Urothelium cell line (cell line): ENCODE measurements around the gene EPN3.
A peak's percentile ranks its signal among the peaks of the same experiment; 100 is the strongest.

ENCODE experiments used
- DNase-seq: peaks from one replicate; pipeline ENCODE4 v3.0.0; 2011; ENCODE audit warnings: low spot score, mixed read lengths
- FAIRE-seq: peaks from 2 replicates; lab custom pipeline; 2011; peaks lifted over from hg19 to GRCh38; lab: Jason Lieb, UNC

The EPN3 gene

DNA sequence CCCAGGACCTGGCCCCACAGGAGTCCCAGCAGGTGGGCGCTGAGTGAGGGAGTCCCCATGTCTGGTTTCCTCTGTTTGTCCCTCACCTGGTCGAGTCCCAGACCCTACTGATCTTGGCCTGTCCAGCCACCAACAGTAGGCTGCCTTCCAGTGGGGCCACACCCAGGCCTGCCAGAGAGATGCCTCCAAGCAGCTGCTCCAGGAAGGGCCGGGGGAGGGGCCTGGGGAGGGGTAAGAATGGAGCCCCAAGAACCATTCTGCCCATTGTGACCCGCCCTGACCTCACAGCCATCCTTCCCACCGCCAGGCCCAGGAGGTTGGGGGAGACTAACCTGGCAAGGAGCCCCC lies 15.2 kb downstream of the EPN3 start:
- no peak for DNase-seq
- no peak for FAIRE-seq

DNA sequence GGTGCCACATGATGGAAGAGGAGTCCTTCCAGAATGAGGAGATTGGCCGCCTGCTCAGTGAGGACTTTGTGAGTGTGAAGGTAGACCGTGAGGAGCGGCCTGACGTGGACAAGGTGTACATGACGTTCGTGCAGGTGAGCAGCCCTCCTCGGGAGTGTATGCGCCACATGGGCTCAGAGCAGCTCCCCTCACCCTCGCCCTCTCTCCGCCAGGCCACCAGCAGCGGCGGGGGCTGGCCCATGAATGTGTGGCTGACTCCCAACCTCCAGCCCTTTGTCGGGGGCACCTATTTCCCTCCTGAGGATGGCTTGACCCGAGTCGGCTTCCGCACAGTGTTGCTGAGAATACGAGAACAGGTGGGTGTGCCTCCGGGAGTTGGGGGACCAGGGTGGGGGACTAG lies 16.3 kb downstream of the EPN3 start:
- DNase-seq = no peak

DNA sequence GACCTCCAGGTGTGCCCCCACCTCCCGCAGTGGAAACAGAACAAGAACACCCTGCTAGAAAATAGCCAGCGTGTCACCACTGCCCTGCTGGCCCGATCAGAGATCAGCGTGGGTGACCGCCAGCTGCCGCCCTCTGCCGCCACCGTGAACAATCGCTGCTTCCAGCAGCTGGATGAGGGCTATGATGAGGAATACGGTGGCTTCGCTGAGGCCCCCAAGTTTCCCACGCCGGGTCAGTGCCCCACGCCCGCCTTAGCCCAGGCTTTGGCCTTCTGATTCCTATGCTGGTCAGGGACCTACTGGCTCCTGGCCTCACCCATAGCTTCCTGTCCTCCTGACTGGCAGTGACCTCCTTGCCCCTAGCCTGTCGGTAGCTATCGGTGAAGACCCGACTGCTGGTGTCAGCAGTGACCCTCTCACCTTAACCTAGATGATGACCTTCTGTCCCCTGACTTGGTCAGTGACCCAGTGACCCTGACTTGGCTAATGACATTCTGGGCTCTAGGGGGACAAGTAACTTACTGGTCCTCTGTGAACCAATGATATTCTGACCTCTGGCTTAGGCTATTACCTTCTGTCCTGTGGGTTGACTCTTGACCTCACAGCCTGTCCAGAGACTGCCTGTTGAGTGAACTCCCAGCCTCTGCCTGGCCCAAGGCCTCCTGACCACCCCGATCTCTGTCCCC lies 16.9 kb downstream of the EPN3 start:
- DNase-seq (no peak), FAIRE-seq (no peak)

More for the DNA sequence above, 16.3 kb downstream of the EPN3 start:
- FAIRE-seq = no peak

DNA sequence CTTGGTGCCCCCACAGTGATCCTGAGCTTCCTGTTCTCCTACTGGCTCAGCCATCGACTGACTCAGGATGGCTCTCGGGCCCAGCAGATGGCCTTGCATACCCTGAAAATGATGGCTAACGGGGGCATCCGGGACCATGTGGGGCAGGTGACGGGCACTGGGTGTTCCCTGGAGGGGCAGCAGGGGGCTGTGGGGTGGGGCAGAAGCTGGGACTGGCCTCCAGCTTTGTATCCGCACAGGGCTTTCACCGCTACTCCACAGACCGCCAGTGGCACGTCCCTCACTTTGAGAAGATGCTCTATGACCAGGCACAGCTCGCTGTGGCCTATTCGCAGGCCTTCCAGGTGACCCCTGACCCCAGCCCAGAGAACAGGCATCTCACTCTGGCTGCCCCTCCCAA lies 17.4 kb downstream of the EPN3 start:
- DNase-seq (no peak), FAIRE-seq (no peak)

DNA sequence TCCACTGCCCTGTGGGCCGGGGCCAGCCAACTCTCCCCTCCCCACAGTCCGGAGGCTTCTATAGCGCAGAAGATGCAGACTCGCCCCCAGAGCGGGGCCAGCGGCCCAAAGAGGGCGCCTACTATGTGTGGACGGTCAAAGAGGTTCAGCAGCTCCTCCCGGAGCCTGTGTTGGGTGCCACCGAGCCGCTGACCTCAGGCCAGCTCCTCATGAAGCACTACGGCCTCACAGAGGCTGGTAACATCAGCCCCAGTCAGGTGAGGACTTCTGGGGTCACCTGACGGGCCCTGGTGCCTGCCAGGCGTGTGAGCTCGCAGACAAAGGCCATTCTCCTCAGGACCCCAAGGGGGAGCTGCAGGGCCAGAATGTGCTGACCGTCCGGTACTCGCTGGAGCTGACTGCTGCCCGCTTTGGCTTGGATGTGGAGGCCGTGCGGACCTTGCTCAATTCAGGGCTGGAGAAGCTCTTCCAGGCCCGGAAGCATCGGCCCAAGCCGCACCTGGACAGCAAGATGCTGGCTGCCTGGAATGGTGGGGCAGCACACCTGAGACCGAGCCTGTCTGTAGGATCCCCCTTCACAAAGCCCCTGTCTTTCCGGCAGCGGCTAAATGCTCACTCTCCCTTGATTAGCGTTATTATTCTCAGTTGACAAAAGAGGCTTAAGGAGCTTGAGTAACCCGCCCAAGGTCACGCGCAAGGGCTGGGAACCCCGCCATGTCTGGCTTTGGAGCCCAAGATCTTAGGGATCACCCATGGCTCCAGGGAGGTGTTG lies 18.3 kb downstream of the EPN3 start:
- peak; percentile 65 for DNase-seq
- peak; percentile 30 for FAIRE-seq

DNA sequence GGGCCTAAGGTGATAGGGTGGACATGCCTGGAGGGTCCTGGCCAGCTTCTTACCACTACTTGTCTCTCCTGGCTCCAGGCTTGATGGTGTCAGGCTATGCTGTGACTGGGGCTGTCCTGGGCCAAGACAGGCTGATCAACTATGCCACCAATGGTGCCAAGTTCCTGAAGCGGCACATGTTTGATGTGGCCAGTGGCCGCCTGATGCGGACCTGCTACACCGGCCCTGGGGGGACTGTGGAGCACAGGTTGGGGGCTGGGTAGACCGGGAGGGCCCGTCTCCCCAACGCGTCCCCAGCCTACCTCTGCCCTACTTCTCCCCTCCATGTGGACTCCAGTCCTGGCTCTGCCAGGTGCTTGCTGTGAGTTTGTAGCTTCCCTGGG lies 18.9 kb downstream of the EPN3 start:
- no peak for FAIRE-seq
- no peak for DNase-seq

DNA sequence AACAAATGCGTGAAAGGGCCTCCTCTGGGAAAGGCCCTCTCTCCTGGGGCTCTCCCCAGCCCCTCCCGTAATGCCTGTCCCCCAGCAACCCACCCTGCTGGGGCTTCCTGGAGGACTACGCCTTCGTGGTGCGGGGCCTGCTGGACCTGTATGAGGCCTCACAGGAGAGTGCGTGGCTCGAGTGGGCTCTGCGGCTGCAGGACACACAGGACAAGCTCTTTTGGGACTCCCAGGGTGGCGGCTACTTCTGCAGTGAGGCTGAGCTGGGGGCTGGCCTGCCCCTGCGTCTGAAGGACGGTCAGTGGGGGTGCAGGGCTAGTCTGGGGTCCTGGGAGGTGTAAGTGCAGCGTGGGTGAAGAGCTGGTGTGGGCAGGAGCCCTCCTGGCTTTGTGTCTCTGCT lies 19.3 kb downstream of the EPN3 start:
- FAIRE-seq (no peak), DNase-seq (no peak)

DNA sequence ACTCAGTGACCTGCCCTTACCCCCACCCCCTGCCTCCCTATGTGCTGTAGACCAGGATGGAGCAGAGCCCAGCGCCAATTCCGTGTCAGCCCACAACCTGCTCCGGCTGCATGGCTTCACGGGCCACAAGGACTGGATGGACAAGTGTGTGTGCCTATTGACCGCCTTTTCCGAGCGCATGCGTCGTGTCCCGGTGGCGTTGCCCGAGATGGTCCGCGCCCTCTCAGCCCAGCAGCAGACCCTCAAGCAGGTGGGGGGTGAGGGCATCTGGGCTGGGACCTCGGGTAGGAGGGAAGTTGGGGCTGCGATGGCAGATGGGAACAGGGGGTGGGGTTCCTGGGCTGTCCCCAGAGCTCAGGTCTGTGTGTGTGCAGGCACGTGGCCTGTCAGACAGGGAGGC lies 21.7 kb downstream of the EPN3 start:
- no peak for FAIRE-seq

DNA sequence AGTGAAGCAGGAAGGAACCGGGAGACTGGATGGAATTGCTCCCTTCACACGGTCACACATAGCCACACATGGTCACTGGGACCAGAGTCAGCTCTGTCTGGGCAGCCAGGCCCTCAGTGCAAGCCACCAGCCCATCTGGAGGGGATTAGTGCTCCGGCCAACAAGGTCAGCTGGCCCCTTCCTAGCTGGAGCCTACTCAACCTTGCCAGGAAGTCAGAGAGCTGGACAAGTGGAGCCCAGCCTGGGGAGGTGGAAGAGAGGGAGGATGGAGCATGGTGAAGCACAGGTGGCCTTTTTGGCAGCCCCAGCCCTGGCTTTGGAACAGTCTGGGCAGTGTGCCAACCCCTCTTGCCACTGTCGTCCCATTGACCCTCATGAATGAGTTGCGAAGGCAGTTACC lies 24.3 kb downstream of the EPN3 start:
- DNase-seq (no peak), FAIRE-seq (no peak)

More for the DNA sequence above, 21.7 kb downstream of the EPN3 start:
- no peak for DNase-seq

DNA sequence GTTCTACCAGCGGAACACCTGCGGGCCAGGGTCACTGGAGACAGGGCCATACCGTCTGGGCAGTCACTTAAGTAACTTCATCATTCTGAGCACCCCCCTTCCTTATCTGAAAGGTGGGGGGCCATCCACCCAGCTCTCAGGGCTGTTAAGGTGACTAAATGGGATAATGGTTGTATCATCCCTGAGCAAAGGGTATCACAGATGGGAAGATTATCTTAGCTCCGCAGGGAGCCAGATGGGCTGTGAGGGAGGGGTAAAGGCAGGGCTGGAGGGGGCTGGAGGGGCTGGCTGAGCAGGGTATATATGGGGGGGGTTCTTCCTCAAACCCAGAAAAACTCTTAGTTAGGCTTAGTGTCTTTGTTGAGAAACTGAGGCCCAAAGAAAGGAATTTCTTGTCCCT lies 25.1 kb downstream of the EPN3 start:
- DNase-seq (no peak), FAIRE-seq (no peak)

DNA sequence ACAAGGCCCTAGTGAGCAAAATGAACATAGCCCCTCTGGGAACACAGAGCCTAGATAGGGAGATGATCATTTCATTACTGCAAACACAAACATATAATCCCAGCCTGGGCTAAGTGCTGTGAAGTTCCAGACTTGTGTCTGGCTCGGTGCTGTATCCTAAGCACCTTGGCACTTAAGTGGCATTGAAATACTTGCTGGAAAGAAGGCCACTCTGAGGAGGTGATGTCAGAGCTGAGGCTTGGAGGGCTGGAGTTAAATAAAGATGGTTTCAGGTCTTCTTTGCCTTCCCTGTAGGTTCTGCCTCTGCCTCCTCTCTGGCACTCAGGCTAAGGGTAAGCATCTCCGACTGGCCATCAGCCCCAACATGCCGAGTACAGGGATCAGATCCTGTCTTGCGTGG lies 25.6 kb downstream of the EPN3 start:
- DNase-seq = no peak
- no peak for FAIRE-seq

DNA sequence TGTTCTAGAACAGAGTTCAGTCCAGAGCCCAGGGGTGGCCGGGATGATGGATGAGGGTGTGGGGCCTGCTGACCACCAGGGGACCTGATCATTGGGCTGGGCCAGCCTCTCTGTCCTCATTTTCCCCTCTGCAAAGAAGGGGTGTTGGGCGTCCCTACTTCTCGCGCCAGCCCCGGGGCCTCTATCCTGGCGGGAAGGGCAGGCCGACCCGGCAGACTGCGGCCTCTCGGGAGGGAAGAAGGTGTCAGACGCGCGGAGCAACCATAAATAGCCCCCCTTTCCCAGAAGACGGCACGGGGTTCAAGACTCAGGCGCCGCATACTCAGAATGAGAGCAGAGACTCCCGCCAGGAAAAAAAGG lies 26.0 kb downstream of the EPN3 start:
- no peak for DNase-seq
- no peak for FAIRE-seq

DNA sequence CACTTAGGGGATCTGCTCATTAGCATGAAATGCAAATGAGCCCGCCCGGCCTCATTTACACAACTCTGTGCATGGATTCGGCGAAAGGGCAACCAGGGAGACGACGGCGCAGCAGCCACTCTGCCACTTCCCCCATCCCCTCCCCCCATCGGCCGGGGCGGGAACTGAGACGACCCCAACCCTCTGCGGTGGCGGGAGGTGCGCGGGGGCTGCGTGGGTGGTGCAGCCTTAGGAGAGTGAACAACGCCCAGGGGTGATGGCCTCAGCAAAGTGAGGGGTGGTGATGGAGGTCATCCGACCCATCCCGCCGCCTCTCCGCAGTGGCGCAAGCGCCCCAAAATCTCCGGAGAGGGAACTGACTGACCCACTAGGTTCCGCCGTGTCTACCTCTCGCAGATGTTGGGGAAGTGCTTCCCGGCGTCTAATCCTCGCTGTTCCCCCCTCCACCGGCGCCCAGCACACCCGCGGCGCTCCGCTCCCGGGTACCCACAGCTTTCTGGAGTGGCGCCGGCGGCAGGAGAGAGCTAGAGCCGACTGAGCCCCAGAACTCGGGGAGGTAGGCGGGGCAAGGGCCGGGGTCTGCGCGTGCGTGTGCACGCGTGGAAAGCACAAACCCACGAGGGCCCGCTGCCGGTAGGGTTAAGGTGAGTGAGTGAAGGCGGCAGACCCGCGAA lies 26.5 kb downstream of the EPN3 start:
- DNase-seq = no peak

DNA sequence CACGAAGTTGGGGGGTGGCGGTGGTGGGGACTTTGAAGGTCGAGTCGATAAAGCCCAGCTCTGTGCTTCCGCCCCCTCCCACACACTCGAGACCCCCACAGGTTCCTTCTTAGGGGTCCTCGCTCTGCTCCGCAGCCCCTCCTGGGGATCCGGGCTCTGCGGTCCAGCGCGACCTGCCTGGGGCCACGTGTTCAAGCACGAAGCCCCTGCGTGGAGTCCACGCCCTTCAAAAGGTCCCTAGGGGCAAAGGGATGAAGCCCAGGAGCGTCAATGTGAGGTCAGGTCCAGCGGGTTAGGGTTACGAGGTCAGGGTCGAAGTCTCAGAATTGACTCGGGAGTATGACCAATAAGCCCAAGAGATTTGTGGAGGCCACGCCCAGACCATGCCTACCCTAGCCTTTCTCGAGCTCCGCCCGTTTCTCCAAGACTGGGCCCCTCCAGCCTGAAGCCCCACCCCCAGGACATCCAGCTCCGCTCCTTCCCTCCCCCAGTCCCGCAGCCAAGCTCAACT lies 27.2 kb downstream of the EPN3 start:
- DNase-seq (peak; percentile 50), FAIRE-seq (peak; percentile 84)

More for the DNA sequence above, 26.5 kb downstream of the EPN3 start:
- FAIRE-seq = no peak

DNA sequence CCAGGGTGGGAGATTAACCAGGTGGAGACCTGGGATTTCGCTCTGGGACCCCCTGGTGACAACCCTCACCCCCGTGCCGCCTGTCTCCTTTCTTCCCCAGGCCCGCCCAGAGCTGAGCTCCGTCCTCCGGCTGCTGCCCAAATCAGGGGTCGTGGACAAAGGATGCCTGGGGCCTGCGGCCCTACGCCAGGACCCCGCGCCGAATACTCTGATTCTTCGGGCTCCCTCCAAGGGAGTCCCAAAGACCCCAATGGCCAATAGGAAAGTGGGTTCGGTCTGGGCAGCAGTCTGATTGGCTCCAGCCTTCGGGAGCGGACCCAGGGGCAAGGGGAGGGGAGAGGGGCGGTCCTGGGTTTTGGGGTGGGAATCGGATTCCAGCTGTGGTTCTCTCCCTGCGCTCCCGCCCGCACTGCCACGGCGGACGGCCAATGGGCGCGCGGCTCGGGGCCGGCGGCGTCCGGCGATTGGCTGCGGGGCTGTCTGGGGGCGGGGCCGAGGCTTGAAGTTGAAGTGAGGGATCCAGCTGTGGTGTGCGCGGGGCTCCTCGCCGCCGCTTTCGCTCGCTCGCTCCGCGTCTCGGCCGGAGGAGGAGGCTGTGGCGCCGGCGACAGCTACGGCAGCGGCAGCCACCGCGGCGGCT lies 27.8 kb downstream of the EPN3 start, which contains the start of gene CACNA1G:
TSS of gene CACNA1G (plus strand) at position 531 of the 640 bp plus-strand sequence. CDS start 745 bp downstream, outside the sequence.
- FAIRE-seq (peak; percentile 55), DNase-seq (peak; percentile 98)

DNA sequence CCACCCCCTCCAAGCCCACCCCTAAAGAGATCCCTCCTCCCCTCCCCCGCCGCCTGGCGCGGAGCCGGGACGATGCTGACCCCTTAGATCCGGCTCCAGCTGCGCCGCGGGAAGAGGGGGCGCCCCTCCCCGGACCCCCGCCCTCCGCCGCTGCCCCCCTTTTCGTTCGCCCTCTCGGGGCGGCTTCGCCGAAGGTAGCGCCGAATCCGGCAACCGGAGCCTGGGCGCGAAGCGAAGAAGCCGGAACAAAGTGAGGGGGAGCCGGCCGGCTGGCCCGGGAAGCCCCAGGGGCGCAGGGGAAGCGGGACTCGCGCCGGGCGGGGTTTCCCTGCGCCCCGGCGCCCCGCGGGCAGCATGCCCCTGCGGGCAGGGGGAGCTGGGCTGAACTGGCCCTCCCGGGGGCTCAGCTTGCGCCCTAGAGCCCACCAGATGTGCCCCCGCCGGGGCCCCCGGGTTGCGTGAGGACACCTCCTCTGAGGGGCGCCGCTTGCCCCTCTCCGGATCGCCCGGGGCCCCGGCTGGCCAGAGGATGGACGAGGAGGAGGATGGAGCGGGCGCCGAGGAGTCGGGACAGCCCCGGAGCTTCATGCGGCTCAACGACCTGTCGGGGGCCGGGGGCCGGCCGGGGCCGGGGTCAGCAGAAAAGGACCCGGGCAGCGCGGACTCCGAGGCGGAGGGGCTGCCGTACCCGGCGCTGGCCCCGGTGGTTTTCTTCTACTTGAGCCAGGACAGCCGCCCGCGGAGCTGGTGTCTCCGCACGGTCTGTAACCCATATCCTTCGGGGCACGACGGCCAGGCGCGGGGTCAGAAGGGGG lies 28.6 kb downstream of the EPN3 start:
- peak; percentile 36 for DNase-seq

DNA sequence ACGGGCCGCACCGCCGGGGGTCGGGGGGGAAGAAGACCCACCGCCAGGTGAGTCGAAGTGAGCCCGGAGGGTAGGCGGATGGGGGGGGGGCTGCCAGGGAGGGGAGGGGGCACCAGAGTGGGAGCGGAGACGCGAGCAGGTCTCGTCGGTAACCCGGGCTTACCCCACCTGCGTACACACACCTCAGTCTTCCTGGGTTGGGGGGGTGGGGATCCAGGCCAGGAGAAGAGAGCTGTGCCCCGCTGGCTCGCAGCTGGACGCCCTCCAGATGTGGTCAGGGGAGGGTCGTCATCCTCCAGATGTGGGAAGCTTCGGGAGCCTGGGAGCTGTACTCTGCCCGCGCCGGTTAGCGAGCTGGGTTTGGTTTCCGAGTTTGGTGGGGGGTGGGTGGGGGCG lies 29.2 kb downstream of the EPN3 start:
- FAIRE-seq (no peak), DNase-seq (no peak)

More for the DNA sequence above, 28.6 kb downstream of the EPN3 start:
- FAIRE-seq = no peak

DNA sequence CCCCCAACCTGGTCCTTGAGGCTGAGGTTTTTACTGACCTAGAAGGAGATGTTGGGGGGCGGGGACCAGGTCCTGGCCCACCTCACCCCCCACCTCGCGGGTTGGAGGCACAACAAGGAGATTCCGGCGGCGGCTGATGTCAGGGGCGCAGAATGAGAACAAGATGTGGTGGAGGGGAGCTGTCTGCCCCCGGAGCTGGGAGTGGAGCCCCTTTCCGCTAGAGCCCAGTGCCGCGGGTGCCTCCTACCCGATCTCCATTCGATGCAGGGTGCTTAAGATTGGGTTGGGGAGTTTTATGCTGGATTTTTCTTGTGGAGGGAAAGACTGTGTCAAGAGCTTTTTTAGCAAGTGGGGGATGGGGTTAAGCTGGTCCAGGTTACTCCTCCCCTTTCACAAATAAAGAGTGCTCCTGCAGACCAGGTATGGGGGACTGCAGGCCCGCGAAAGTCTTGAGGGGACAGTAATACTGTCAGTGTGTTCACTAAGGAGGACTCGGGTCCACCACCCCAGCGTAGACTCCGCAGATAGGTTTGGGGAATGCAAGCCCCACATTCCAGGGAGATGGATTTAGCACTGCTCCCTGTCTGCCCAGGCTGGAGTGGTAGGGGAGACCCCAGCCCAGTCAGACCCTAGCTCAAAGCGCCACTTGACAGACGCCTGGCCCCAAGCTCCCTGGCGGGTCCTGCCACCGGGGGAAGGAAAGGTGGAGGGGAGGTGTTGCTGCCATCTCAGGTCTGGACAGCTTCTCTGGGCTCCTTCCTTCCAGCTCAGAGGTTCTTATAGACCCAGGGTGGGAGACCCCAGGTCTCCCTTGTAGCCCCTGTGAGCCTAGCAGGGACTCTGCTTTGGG lies 29.9 kb downstream of the EPN3 start:
- no peak for FAIRE-seq

DNA sequence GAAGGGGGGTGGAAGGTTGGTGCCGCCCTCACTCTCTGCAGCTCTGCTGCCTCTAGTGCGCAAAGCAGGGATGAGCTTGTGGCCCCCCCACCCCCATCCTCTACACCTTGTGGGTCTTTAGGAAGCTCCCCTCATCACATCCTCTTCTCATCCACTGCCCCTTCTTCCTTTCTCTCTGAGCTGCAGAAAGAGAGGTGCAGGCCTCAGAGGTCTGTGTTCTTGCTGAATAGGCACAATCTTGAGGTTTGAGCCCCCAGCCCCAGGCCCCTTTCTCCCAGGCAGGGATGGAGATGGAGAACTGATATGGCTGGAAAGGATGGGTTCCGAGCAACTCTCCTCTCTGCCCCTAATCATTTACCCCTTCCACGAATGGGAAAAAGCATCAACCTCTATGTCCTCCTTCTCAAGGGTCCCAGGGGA lies 30.6 kb downstream of the EPN3 start:
- DNase-seq (no peak), FAIRE-seq (no peak)

More for the DNA sequence above, 29.9 kb downstream of the EPN3 start:
- DNase-seq = no peak
